GM12873 (cell line): ENCODE data around the gene DSE.

ENCODE experiments used
- TF ChIP-seq, protein P1 (sequence below): IDR thresholded peaks from 2 replicates; pipeline ENCODE4 v1.5.1; 2012; ENCODE audit warnings: low read depth, mild to moderate bottlenecking, moderate library complexity, low read length, control low read depth; ENCODE audit not compliant: insufficient read depth; ENCODE audit errors: missing control alignments

Gene DSE

DNA sequence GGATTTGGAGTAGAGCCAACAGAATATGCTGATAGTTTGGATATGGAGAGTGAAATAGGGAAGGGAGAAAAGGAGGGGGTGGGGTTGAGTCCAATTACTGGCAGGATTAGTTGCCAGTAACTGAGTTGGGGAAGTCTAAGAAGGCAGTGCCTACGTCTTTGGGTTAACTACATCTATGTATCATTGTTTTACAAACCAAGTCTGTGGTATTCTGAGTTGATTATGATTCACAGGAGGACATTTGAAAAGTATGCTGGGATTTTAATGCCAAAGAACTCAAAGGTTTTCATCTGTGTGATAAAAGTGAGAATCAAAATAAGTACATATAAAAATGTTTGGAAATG is 14.7 kb downstream of the DSE start:
- TF ChIP-seq, protein P1, sequence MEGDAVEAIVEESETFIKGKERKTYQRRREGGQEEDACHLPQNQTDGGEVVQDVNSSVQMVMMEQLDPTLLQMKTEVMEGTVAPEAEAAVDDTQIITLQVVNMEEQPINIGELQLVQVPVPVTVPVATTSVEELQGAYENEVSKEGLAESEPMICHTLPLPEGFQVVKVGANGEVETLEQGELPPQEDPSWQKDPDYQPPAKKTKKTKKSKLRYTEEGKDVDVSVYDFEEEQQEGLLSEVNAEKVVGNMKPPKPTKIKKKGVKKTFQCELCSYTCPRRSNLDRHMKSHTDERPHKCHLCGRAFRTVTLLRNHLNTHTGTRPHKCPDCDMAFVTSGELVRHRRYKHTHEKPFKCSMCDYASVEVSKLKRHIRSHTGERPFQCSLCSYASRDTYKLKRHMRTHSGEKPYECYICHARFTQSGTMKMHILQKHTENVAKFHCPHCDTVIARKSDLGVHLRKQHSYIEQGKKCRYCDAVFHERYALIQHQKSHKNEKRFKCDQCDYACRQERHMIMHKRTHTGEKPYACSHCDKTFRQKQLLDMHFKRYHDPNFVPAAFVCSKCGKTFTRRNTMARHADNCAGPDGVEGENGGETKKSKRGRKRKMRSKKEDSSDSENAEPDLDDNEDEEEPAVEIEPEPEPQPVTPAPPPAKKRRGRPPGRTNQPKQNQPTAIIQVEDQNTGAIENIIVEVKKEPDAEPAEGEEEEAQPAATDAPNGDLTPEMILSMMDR = no peak

DNA sequence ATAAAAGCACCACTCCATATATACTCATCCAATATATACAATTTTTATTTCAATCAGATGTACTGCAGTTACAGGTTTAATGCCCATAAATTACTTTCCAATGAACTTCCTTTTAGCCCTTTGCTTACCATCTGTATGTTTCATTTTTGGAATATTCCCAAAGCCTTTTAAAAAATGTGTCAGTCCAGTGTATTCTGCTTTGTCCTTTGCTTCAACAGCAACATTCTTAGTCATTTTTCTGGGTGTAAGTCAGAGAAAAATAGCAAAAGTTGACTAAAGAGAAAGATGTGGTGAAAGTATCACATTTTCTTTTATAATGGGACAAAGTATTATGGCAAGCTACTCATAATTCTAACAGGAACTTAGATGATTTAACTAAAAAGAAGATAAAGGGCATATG is 15.2 kb downstream of the DSE start:
- TF ChIP-seq, protein P1 = no peak

DNA sequence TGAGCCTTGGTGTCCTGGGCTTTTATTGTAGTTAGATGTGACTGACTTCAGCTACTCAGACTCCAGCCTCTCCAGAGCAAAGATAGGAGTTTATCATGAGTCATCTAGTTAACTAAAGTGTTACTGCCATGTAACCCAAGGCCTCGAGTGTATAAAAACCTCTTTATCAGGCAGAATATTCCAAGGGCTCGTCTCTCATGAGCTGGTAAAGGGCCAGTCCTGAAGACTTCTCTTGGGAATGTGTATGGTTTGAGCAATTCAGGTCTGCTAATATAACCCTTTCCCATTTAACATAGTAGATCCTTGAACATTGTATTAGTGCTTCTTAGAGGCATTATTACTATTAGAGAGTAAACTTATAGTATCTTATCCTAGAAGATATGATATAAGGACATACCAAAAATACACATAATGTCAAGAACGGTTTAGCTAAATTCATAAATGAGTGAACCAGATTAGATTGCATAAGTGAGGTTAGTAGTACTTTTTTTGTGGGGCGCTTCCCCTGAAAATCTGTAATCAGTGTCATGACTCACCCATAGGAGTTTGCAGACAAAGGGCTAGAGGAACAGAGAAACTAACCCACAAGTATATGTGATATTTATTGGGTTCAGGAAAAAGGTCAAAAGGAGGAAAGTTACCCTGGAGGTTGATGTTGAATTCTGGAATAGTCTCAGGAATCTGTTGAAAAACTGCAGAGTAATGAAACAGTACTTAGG is 16.0 kb downstream of the DSE start:
- TF ChIP-seq, protein P1 = no peak

DNA sequence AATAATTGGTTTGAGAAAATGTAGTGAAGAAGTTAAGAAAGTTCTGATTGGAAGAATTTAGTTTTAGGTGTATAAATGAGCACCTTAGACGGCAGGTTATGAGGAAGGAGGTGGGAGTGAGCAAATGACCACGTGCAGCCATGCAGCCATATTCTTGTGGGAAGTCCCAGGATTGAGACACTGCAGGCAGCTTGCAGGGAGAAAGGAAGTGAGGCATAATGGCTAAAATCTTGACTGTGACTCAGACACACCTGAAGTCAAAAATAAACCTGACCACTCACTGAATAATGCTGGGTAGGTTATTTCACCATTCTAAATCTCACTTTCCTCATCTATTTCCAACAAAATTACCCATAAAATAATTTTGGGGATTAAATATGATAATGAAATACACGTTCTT is 16.6 kb downstream of the DSE start:
- TF ChIP-seq, protein P1 = no peak

DNA sequence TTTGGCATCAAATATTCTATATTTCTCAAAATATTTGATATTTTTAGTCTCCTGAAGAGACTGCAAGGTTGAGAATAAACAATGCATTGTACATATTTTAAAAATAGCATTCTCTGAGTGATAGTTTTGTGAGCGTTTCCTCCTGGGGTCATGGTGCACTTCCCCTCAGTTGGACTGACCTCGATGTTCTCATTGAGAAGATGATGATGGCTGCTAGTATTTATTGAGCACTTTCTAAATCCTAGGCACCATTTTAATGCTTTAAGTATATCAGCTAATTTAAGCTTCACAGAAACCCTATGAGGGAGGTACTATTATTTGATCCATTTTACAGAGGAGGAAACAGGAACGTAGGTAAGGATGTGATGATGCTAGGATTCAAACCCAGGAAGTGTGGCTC is 18.2 kb downstream of the DSE start:
- TF ChIP-seq, protein P1 = no peak

DNA sequence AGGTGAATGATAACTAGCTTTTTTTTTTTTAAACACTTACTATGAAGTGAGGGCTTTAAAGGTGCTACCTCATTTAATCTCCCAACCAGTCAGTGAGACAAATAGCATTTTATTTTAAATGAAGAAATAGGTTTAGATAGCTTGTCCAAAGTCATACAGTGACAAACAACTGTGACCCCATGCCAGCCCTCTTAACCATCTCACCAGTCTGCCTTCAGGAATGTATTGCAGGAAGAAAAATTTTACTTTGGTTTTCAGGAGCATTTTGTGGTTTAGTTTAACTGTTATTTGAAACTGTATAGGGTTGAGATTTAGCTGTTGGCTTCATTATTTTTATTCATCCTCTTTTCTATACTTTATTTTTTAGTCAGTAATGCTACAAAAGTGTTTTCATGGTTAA is 18.6 kb downstream of the DSE start:
- TF ChIP-seq, protein P1 = no peak

DNA sequence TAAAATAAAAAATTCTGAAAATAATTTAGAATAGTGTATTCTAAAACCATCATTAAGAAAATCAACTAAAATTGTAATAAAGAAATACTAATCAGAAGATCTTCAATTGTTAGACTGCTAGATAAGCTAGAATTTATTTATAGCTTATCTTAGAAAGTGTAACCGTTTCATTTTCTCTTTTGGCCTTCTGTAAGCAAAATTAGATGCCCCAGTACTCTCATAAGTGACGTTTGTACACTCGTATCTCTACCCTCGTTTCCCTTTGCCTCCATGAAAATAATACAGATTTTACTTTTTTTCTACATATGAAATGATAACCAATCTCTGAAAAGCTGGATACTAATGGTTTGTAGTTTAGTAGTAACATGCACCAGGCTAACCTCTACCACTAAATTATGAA is 19.8 kb downstream of the DSE start:
- TF ChIP-seq, protein P1 = no peak
